GM11168 (cell line): ENCODE results near the gene MARCHF7.
"Not testable (repeated sequence)": the region's sequence is repeated elsewhere in the genome, so short reads cannot be mapped to it uniquely, and the experiment has no call there.

Experiments used
- in situ Hi-C: fragments of 300-500 bp; cut with MboI; formaldehyde crosslinking; loops from one replicate; pipeline ENCODE4 v1.12.0; 2022; ENCODE audit warnings: low sequenced_read_pairs; ENCODE audit not compliant: unreplicated experiment

The MARCHF7 gene

GRCh38 chr2:159716857-159717256 lies 4.6 kb downstream of the MARCHF7 start:
- in situ Hi-C loops, result no loop called here

DNA sequence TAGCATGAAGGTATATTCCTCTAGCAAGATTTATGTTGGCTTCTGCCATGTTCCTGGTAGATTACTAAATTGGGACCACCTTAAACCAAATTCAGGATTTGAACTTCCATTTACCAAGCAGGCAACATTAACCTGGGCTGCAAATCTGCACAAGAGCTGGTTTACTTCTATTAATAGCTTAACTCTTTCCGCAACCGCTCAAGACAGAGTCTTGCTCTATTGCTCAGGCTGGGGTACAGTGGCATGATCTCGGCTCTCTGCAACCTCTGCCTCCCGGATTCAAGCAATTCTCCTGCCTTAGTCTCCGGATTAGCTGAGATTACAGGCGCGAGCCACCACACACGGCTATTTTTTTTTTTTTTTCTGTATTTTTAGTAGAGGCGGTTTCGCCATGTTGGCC lies 8.4 kb downstream of the MARCHF7 start:
- in situ Hi-C loops, result no loop called here

GRCh38 chr2:159722580-159722979 lies 10.3 kb downstream of the MARCHF7 start:
- in situ Hi-C loops, result no loop called here

DNA sequence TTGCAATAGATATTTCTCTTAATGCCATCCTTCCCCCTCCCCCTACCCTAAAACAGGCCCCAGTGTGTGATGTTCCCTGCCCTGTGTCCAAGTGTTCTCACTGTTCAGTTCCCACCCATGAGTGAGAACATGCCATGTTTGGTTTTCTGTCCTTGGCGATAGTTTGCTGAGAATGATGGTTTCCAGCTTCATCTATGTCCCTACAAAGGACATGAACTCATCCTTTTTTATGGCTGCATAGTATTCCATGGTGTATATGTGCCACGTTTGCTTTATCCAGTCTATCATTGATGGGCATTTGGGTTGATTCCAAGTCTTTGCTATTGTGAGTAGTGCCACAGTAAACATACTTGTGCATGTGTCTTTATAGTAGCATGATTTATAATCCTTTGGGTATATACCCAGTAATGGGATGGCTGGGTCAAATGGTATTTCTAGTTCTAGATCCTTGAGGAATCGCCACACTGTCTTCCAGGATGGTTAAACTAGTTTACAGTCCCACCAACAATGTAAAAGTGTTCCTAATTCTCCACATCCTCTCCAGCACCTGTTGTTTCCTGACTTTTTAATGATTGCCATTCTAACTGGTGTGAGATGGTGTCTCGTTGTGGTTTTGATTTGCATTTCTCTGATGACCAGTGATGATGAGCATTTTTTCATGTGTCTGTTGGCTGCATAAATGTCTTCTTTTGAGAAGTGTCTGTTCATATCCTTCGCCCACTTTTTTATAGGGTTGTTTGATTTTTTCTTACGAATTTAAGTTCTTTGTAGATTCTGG lies 12.7 kb downstream of the MARCHF7 start:
- in situ Hi-C loops, result not testable (repeated sequence)

DNA sequence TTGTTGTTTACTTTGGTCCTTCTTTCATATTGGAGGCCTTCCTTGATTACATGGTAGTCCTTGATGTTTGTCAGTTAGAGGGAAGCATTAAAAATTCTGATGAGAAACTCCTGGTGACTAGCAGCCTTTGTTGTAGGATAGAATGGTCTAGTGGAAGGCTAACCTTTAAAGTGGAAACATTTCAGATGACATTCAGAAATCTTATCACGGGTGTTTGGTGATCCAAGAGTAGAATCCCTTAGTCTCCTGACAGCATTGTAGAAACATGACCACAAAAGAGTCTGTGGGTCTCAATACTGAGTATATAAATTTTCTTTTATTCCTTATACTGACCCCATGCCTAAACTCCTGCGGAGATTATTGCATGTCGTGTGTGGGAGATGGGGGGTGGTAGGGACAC lies 13.4 kb downstream of the MARCHF7 start:
- in situ Hi-C loops, result no loop called here

- in situ Hi-C loops, result no loop called here
Observed at GRCh38 chr2:159728629-159729028, 16.3 kb downstream of the MARCHF7 start.

- in situ Hi-C loops, result no loop called here
Observed at GRCh38 chr2:159735648-159736047, 23.3 kb downstream of the MARCHF7 start.

GRCh38 chr2:159736048-159736447 lies 23.7 kb downstream of the MARCHF7 start:
- in situ Hi-C loops, result no loop called here

DNA sequence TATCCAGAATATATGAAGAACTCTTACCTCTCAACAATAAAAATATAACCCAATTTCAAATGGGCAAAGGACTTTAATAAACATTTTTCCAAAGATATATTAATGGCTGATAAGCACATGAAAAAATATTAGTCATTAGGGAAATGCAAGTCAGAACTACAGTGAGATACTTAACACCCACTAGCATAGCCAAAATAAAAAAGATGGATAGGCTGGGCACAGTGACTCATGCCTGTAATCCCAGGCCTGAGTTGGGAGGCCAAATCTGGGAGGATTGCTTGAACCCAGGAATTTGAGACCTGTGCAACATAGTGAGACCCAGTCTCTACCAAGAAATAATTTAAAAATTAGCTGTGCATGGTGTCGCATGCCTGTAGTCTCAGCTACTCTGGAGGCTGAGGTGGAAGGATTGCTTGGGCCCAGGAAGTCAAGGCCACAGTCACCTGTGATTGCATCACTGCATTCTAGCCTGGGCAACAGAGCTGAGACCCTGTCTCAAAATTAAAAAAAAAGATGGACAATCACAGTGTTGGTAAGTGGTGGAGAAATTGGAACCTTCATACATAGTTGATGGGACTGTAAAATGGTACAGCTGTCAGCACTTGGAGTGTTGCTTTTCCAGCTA lies 25.1 kb downstream of the MARCHF7 start:
- in situ Hi-C loops, result no loop called here

DNA sequence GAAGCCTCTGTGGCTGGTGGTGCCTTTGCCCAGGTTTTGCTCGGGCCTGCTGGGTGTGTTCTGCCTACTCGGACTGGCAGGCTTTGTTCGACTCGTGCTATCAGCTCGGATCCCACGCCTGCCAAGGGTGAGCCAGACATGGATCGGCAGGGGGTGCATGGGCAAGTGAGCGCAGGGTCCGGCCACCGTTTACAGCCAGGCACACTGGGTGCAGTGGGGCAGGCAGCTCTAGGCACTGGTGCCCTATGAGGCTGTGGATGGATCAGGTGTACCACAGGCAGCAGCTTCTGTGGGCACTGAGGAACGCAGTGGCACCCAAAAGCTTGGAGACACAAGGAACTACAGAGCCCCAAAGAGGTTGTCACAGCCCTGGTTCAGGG lies 25.6 kb downstream of the MARCHF7 start:
- in situ Hi-C loops, result no loop called here

- in situ Hi-C loops, result no loop called here
Observed at GRCh38 chr2:159738509-159739390, 26.4 kb downstream of the MARCHF7 start.

DNA sequence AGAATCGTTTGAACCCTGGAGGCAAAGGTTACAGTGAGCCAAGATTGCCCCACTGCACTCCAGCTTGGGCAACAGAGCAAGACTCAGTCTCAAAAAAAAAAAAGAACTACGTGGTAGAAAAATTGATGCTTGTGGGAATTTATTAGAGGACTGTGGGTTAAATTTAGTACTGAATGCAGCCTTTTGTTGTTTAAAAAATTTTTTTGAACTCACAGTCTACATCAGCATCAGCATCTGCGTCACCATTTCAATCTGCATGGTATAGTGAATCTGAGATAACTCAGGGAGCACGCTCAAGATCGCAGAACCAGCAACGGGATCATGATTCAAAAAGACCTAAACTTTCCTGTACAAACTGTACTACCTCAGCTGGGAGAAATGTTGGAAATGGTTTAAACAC lies 30.5 kb downstream of the MARCHF7 start:
- in situ Hi-C loops, result no loop called here

DNA sequence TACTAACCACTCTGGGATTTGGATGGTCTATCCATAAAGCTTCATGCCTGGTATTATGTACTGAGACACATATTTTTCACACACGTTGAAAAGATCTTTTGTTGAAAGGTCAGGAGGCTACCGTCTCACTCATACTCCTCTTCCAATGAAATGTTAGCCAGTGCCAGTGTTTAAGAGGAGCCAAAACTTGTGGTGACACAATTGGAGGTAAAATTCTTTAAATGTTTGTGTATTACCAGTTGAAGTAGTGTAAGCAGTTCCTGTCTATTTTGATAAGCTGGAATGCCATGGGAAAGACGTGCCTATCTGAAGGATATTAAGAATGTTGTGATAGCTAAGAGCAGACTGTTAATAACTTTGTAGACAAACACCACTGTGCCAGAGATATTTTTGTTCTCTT lies 32.1 kb downstream of the MARCHF7 start:
- in situ Hi-C loops, result no loop called here

GRCh38 chr2:159745237-159745636 lies 32.9 kb downstream of the MARCHF7 start:
- in situ Hi-C loops, result not testable (repeated sequence)

- in situ Hi-C loops, result no loop called here
Observed at GRCh38 chr2:159748089-159748488, 35.8 kb downstream of the MARCHF7 start.

DNA sequence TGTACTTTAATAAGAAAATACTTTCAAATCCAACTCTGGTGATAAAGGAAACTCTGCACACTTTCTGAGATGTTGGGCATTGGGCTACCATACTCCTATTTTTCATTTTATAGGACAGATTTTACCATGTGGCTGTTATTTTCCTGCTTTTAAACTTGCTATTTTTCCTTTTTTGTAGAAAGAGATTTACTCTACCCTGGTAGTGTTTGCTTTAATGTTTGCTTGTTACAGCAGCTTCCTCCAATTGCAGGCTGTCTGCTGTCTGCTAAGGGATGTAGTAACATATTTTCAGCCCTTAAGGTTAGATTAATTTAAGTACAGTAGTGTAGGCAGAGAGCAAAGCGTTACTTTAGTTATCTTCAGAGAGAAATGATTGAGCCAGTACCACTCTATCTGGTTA lies 38.6 kb downstream of the MARCHF7 start:
- in situ Hi-C loops, result no loop called here

DNA sequence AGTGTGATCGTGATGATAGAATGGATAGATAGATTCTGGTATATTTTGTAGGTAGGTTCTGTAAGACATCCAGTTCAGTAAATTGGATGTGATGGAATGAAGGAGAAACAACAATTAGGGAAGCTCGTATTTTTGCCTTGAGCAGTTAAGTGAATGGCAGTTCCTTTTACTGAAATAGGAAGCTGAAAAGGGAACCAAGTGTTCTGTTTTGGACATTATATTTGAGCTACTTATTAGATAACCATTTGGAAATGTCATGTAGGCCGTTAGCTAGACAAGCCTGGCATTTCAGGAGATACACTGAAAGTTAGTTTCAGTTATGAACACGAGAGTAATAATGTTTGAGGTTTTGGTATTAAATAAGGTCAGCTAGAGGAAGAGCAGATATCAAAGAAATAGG lies 41.5 kb downstream of the MARCHF7 start:
- in situ Hi-C loops, result no loop called here

DNA sequence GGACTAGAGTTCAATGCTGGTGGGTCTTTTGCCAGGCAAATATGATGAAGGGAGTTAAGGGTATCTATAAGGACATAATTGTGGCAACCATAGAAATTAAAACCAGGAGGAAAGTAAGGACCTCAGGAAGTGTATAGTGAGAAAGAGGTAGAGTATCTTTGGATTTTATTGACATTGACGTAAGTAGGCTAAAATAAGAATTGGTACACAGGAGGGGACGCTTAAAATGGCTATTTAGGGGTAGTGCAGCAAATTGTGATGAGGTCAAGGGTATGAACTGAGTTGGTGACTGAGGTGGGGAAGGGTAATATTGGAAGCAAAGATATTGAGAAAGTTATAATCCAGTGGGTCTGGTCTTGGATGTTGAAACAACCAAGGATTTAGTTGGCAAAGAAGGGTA lies 42.7 kb downstream of the MARCHF7 start:
- in situ Hi-C loops, result no loop called here

- in situ Hi-C loops, result no loop called here
Observed at GRCh38 chr2:159755788-159756187, 43.5 kb downstream of the MARCHF7 start.

DNA sequence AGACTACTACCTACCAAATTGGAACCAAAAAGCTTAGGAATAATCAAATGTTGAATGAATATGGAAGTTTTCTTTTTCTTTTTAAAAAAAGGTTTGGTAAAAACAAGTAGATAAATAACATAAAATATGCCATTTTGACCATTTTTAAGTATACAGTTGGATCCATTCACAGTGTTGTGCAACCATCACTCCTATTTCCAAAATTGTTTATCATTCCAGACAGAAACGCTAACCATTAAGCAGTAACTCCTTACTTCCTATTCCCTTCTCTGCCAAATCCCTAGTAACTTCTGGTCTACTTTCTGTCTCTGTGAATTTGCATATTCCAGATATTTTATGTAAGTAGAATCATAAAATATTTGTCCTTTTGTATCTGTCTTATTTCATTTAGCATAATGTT lies 45.9 kb downstream of the MARCHF7 start:
- in situ Hi-C loops, result no loop called here

DNA sequence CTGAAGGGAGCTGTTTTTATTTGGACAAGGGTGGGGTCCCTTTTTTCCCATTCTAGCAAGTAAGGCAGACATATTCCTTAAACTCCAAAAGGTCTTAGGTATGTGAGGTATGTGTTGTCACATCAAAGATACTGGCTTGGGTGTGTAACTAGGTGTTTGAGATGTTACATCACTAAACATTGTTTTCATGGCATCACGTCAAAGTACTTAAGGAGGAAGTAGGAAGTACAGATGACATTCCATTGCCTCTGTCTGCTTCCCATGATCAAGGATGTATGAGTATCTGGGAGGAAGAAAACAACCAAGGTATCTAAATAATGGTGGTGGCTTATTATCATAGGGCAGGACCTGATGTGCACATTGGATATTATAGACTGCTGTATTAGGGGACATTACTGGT lies 46.4 kb downstream of the MARCHF7 start:
- in situ Hi-C loops, result no loop called here
